Stimulated activated CD8-positive, alpha-beta memory T cell treated with anti-CD3 and anti-CD28 coated beads, Interleukin-7, amount 100 ng/mL, for 4 hours (primary cell): ENCODE results near the gene DDHD1.

Experiments
- DNase-seq, 2 donors: peaks; one replicate each; pipeline ENCODE4 v3.0.0-alpha.2; 2020; ENCODE audit warnings: low read depth in 2 of 2

DDHD1 gene

DNA sequence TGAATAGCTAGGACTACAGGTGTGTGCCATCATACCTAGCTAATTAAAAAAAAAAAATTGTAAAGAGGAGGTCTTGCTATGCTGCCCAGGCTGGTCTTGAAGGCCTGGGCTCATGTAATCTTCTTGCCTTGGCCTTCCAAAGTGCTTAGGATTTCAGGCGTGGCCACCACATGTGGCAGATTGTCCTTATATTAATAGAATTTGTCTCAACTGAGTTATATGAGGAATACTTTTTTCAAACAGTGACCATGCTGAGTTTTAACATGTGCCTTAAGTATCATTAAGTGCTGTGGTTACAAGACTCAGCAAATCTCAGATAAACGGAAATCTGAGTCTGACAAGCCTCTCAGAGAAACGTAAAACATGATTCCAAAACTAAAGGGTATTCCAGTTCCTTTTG is 119.1 kb downstream of the DDHD1 start:
- no peak for DNase-seq

DNA sequence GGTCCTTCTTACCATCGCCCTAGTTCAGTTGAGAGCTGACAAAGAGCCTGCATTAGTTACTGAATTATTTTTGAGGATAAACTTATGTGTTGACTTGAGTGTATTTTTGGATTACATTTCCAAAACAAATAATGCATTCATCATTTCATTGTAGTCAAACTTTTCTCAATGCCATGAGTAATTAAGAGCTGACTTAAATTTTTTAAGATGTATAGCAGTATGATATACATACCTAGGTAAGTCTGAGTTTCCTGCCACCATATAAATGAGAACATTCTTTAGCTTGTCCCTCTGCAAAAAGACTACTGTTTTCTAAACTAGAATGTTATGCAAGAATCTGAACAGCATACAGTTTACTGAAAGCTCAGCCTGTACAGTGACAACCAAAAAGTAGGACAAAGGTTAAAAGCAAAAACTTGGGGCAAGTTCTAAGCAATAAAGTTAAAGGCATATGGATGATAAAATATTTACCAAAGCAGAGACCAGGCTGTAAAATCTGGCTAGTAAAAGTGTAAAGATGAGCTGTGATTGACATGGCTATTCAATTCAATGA is 120.2 kb downstream of the DDHD1 start:
- DNase-seq: no peak

DNA sequence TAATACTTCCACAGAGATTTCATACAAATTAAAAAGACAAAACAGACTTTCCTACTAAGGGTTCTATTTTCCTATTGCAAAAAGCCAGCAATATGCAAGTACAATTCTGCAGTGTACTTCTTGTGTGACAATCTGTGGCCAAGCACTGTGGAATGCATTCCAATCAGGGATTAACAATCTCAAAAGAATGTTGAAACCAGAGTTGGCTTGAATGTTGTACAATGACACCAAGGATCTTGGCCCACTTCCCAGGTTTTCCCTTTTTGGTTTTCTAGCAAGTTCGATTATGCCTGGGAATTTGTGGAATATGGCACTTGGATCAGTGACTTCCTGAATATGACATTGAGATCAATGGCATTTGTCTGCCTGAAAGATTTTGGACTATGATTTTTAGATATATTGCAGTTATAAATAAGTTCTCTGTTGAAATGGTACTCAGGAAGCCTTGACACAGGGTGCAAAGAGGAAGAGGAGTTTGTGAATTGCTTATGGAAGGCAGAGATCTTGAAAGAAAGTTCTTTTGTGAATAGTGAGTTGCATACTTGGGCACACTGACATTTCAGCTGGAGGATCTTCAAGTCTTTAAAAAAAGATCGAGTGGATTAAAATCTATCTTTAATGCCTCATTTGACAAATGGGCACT is 120.8 kb downstream of the DDHD1 start:
- DNase-seq: no peak

DNA sequence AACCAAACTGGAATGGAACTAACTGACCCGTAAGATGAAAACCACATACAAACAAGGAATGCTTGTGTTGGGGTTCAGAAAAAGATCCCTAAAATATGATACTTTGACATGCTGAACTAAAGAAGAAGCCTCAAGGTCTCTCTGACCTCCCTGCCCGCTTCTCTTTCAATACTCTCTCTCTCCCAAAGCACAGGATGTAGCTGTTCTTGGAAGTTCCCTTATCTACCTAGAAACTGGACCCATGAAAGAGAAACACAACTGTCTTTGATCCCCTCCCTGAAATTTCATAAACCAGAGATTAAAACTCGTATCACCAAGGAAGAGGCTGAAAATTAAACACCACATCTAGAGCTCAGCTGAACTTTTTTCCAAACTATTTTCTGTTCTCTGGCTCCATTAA is 125.6 kb downstream of the DDHD1 start:
- no peak for DNase-seq

DNA sequence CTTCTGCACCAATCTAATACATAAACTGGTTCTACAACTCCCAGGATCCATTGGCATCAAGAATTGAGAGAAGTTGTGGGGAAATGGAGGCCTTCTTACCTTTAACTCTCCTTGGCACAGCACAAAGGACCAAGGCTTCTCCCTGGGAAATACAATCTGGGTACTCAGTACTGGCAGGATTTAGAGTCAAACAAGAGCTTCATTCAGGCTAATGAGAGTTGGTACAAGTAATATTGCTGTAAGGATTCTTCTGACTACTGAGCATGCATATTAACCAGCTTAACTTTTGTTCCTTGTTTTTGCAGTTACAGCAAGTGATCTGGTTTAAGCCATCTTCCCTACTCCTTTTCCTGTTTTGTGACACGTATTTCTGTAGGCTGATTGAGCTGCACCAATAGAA is 126.1 kb downstream of the DDHD1 start:
- DNase-seq: no peak

DNA sequence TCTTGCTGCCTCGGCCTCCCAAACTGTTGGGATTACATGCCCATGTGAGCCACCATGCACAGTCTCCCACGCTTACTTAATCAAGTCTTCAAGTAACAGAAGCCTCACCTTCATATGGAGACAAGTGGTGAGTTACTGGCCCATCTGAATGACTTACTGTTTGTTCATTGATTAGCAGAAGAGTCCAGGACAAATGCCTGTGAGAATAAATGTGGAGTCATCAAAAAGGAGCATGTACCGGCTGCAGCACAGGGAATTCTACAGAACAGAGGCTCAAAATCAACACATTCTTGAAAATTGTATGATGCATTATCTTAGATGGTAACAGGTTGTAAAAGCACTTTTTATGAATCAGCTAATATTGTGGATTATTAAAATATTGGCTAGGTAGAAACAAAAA is 129.8 kb downstream of the DDHD1 start:
- no peak for DNase-seq

DNA sequence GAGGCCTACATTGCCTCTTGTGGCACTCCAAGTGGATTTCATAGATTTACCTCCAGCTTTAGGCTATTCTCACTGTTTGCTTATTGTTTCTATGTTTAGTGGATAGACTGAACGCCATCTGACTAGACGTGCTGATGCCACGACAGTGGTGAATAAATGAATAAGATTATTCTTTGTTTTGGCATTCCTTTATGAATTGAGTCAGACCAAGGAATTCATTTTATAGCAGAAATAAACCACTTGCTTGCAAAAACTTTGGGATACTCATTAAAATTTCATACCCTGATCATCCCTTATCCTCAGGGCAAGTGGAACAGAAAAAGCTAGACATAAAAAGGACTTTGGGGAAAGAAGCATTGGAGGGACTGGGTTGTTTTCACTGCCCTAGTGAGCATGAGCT is 130.5 kb downstream of the DDHD1 start:
- no peak for DNase-seq

DNA sequence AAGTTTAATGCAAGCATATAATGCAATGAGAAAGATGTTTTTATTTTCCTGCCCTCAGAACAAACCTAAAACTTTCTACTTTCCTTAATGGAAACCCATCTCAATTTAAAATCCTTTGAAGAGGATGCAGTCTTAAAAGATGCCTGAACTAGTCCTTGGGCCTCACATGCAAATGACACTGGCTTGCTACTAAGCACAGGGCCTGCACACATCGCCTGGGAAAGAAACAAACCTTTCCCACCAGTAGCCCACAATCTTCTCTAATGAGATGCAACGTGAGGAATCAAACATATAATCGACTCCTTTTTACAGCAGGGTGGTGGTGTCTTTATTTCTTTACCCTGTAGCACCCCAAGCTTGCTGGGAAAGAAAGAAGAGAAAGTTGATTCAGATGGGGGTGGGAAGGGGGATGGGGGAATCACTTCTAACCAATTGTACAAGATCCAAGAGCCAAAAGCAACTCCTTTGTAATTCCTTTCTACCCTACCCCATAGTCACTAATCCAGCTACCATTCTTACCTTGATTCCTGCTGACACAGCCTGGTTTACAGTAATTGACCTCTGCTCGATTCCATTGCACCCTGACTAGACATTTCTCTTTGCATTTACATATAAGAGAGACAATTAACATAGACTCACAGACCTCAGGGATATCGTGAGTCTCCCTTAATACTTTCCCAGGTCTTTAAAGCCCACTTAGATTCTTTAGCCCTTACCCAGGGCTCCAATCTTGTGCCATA is 132.8 kb downstream of the DDHD1 start:
- no peak for DNase-seq

DNA sequence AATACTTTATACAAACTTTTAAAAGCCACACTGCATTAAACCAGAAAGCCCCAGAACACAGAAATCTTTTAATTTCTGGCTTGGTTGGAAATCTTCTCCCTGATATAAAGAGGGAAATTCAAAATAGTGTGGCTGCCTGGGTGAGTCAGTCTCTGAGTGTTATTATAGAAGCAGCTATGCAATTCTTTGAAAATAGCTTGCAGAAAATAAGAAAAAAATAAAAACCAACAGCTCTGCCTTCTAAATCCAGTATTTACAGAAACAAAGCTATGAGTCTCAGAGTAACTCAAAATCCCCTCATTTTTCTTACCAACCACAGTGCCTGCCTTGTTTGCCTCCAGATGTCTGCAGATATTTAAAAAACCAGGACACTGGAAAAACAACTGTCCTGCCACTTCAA is 133.7 kb downstream of the DDHD1 start:
- no peak for DNase-seq

DNA sequence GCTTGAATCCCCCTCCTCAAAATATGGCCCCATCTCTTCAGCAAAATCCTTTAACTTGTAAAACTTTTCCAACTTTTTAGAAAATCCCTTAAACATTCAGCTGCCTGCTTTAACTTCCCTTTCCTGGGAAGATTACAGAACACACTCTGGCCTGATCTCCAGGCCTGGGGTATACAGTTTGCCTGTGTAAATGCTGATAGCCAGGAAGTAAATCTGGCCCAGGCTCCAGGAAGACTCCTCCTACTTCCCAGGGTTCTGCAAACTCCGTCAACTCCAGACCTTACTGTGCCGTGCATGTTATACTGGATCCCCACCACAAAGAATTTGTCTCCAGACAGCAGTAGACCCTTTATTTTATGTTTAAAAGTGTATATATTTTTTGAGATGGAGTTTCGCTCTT is 135.3 kb downstream of the DDHD1 start:
- no peak for DNase-seq

DNA sequence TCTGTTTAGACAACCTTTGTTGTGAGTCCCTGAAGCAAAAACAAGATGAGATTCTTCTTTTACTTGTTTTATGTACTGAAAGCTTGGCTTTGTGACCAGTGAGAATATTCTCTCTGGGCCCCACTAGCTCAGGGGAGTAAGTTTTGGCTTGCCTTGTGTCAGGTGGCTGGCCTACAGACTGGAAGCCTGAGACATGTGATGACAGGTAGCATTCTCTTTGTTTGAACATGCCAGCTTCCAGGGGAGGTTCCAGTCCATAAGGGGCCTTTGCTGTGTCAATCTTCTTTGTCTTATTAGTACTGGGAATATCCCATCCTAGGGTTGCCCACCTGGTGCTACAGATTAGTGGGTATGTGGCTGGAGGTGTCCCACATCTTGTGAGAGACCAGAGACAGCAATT is 136.2 kb downstream of the DDHD1 start:
- DNase-seq: no peak

DNA sequence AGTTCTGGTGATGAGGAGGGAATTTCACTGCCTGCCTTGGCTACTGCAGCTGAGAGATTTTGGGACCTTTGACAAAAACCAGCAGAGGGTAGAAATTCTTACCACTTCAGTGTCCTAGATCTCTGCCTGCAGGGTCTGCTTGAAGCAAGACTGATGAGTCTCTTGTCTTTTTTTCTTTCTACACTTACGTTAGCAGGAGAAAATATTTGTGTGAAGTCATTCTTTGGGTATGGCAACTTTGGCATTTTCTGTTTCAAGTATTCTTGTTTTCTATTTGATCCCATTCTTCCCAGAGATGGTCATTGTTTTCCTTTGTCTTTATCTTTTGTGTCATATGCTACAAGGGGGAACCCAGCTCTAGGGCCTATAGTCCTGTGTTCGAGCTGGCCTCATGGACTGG is 136.6 kb downstream of the DDHD1 start:
- no peak for DNase-seq

DNA sequence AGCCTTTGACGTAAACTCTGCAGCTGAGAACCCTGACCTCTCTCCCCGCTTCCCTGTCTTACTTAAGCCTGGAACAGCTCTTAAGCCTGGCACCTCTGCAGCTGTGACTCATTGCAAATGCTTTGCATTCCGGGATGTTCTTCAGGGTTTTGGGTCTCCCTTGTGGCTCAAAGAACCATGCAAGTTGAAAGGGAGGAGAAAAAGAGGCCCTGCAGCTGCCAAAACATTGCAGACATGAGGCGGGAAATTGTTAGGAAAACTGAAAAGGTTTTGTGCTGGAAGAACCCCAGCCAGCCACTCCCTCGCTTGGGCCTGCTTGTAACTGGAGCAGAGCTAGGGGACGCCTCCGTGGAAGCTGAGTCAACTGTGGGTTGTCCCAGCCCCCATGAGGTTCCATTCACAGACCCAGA is 142.1 kb downstream of the DDHD1 start:
- DNase-seq: no peak

DNA sequence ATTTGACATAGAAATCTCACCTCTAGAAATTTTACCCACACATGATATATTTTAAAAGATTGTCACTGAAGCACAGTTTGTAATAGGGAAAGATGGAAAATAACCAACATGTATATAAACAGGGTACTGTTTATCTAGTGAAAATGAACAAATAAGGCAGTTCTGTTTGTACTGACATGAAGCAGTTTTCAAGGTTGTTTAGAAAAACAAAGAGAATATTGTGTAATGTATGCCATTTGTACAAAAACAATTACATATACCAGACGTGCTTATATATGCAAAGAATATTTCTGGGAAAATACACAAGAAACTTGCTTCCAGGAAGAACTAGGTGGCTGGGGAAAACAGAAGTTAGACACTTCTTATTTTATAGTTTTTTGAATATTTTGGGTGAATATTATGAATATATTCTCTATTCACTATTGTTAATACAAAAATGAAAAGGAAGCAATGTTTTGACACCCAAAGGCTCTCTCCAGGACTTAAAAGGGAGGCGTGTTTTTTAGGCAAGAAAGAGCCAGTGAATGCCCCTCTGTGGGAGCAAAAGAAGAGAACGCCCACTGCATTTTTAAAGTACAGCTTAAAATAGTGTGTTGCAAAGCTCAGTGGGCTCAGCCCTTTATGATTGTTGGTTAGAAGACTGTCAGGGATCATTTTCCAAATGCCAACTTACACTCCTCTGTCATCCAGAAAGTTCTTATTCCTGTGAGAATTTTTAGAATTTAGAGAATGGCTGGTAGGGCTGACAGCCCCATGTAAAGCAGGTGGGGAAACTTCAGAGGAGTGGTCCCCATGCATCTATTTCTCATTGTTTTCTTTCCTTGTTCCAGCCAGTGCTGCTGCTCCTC is 142.7 kb downstream of the DDHD1 start:
- DNase-seq: no peak

DNA sequence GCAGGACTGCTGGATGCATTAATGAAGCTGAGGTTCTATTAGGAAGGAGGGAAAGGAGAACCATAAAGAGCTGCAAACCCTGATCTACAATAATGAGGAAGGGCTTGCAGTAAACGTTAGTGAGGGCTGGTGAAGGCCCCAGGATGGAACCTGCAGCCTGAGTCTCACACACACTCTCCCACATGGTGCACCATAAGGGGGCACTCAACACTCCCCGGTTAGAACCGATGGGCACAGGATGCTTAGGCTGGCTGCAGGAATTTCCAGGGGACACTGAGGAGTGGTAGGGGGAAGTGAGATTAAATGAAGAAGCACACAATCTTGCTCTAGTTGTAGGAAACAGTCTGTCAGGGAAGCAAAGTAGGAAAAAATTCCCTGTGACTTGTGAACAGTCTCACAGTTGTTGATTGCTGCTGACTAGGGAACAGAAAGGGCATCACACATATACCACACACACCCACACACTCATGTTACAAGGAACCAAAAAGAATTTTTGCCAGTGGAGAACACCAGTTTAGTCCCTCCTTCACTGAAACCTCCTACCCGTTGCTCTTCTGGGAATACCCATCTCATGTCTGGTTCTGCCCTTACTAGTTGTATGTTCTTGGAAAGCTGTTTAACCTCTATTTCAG is 146.1 kb downstream of the DDHD1 start:
- DNase-seq: no peak

DNA sequence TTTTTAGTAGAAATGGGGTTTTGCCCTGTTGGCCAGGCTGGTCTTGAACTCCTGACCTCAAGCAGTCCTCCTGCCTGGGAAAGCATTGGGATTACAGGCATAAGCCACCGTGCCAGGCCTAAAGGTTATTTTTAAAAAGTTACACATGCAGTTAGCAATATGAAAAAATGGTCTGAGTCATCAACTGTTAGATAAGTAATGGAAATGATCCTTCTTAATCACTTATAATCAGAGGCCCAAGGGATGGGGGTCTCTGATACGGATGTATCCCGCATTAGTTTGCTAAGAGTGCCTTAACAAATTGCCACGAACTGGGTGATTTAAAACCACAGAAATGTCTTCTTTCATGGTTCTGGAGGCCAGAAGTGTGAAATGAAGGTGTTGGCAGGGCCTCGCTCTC is 148.1 kb downstream of the DDHD1 start:
- no peak for DNase-seq

DNA sequence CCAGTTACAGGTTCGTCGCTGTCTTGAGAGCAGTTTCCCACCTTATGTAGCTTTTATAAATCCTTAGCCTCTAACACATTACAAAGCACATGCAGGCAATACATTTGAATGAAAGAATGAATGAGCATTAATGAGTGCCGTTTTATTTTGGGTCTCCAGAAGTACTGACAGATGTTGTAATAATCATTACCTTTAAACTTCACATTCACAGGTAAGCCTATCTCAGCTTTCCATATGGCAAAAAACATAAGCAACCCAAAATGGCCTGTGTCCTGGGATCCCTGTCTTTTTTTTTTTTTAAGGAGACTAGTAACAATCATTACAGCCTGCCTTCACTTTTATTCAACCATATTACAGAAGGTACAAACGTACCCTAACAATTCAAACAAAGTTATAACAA is 149.3 kb downstream of the DDHD1 start:
- DNase-seq: no peak

DNA sequence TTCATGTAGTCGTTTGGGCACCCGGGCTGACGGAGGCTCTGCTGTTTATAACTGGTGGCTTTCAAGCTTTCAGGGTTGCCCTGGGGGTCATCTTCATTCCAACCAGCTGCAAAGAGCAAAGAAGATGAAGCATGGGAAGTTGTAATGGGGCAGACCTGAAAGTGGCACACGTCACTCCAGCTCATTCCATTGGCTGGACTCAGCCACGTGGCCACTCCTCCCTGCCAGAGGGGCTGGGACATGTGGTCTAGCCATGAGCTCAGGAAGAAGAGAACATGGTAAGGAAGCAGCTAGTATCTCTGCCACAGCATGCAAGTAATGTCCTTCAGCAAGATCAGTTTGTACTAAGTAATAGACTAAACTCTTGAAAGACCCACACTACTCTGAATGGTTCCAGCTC is 150.5 kb downstream of the DDHD1 start:
- no peak for DNase-seq

DNA sequence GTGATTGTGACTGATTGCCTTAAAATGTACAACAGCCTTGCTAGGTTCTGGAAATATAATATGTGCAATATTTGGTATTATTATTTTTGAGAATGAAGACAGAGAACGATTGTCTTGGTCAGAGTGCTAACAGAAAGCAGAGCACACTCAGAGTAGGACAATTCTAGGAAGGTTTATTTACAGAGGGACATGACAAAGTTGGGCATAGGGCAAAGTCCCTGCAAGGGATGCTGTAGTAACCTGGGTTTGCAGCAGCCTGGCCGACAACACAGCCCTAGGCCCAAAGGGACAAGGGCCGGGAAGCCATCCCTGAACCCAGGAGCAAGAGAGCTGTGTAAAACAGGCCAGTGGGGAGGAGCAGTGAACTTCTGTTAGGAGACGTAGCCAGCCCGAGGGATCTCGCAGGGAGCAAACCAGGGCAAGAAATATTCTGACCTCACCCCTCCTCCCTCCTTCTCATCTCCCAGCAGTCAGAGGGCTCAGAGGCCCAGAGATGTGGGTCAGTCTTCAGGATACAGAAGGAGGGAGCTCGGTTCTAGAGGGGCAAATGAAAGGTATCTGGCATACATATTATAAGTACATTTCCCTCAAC is 151.2 kb downstream of the DDHD1 start:
- DNase-seq: no peak

DNA sequence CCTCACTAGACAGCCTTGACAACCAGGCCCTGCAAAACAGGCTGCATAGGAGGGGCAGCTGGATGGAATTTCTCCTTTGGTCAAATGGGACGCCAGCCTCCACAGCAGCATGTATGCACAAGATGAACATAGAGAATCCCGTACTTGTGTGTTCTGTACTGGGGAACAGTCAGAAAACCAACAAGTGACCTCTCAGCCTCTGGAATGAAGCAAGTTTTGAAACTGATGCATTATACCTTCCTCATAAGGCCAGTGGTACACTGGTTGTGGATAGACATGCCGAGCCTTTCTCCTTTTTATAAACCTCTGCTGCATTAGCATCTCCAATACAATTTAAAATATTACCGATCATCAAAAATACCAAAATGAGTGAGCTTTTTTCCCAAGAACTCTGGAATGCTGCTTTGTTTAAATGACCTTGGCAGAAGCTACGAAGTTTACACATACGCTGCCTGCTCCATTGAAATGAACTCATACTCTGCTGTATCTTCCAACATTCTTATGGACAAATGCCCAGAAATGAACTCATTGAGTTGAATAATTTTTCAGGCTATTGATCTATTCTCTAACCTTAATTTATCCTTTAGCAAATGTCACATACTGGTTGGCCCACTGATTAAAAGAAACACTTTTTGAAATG is 154.6 kb downstream of the DDHD1 start:
- DNase-seq: no peak

DNA sequence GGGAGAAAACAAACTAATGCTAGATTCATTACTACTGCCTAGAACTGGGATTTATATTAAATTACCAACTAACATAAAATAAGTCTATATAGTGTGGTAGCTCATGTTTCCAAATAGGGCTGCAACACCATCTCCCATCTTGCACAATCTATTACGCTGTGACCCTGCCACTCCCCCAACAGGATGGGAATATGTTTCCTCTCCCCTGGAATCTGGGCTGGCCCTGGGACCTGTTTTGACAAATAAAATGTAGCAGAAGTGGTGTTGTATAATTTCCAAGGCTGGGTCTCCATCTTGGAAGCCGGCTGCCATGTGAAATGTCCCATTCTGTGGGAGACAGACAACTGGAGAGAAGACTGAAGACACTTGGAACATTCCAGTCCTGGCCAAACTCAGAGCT is 156.6 kb downstream of the DDHD1 start:
- DNase-seq: no peak
